Stimulated activated naive CD8-positive, alpha-beta T cell treated with anti-CD3 and anti-CD28 coated beads, Interleukin-15, amount 100 ng/mL, for 72 hours (primary cell): ENCODE measurements around the gene FAF2.
A peak's percentile ranks its signal among the peaks of the same experiment; 100 is the strongest.

ENCODE experiments used
- ATAC-seq: fragments of 150-1000 bp; cut with Tn5 transposase; 2 replicates; pipeline ENCODE4 v1.10.0; 2021; ENCODE audit warnings: mild to moderate bottlenecking, moderate library complexity
- DNase-seq, 2 donors: peaks; one replicate each; pipeline ENCODE4 v3.0.0; 2021 to 2022
- H3K27ac Mint-ChIP-seq, 2 donors: one replicate each; pipeline ENCODE4 v1.8.0; 2022; ENCODE audit warnings: mild to moderate bottlenecking in 2 of 2, mixed read lengths in 2 of 2, moderate library complexity in 2 of 2
- H3K27me3 Mint-ChIP-seq: one replicate; pipeline ENCODE4 v1.8.0; 2022; ENCODE audit warnings: mixed read lengths
- H3K4me1 Mint-ChIP-seq: one replicate; pipeline ENCODE4 v1.8.0; 2022; ENCODE audit warnings: mild to moderate bottlenecking, mixed read lengths
- H3K4me3 Mint-ChIP-seq, 2 donors: one replicate each; pipeline ENCODE4 v1.8.0; 2022; ENCODE audit warnings: mild to moderate bottlenecking in 2 of 2, mixed read lengths in 2 of 2, moderate library complexity in 1 of 2
- H3K9me3 Mint-ChIP-seq, 2 donors: one replicate each; pipeline ENCODE4 v1.8.0; 2022; ENCODE audit warnings: mixed read lengths in 2 of 2

Gene FAF2

GRCh38 chr5:176414704-176415103 is 33.5 kb upstream of the FAF2 start:
- Mint-ChIP-seq H3K4me3 (peak overlapping the region in 1 of 2 donors; percentile 86), H3K27me3 (no peaks in the 10 kb centered on the region), H3K4me1 (peaks cover 57% of the 10 kb centered on the region), H3K9me3 (no peaks in the 10 kb centered on the region), H3K27ac (peak overlapping the region in 1 of 2 donors; percentile 65)
- no peak for DNase-seq
- ATAC-seq, result no peak

DNA sequence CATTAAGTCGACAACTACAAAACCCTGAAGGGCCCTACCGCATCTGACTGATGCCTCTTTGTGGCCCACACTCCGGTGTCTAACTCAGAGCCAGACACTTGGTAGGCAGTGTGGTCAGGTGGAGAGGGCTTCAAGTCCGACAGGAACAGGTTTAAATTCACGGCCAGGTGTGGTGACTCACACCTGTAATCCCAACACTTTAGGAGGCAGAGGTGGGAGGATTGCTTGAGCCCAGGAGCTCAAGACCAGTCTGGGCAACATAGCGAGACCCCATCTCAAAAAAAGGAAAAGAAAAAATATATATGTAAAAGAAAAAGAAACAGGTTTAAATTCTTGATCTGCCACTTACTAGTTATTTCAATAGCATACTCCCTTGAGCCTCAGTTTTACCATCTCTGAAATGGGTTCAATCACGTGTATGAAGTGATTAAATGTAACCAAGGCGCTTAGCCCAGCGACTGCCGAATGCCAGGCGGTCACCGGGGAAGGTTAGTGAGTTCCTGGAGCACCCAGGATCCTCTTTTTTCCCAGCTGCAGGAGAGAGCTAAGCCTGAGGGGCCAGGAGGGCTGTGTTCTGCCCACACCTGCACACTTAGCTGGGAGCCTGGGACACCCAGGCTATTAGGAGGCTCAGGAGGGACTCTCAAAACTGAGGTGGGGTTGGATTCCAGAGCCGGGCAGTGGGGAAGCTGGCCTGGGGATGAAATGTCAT is 32.8 kb upstream of the FAF2 start:
- ATAC-seq, result no peak
- Mint-ChIP-seq H3K27ac (peak overlapping the region; percentile 67 to 68), H3K4me1 (peaks cover 57% of the 10 kb centered on the region), H3K4me3 (peak overlapping the region; percentile 86 to 93), H3K9me3 (no peaks in the 10 kb centered on the region), H3K27me3 (no peaks in the 10 kb centered on the region)
- DNase-seq, result no peak

GRCh38 chr5:176415952-176416924 is 31.9 kb upstream of the FAF2 start, which contains the start of gene CLTB:
TSS of gene CLTB (minus strand) at chr5:176416539. CDS start at chr5:176416363, 176 bp downstream.
- ATAC-seq (peak; percentile 98), DNase-seq (peak; percentile 81 to 83)
- H3K4me3 Mint-ChIP-seq, result peak within 1 kb of the TSS; percentile 86 to 93
- peak within 1 kb of the TSS; percentile 83 to 89 for H3K27ac Mint-ChIP-seq
- no peaks in the 10 kb centered on the region for H3K27me3 Mint-ChIP-seq
- peaks cover 52% of the 10 kb centered on the region for H3K4me1 Mint-ChIP-seq
- peaks cover 0 to 3% of the 10 kb centered on the region in 2 donors for H3K9me3 Mint-ChIP-seq

GRCh38 chr5:176416965-176417364 is 31.2 kb upstream of the FAF2 start:
- Mint-ChIP-seq H3K27me3 (no peaks in the 10 kb centered on the region), H3K27ac (peak overlapping the region in 1 of 2 donors; percentile 8), H3K4me3 (peak overlapping the region; percentile 62 to 66), H3K9me3 (peaks cover 0 to 7% of the 10 kb centered on the region in 2 donors), H3K4me1 (peaks cover 45% of the 10 kb centered on the region)
- ATAC-seq (no peak), DNase-seq (no peak)

DNA sequence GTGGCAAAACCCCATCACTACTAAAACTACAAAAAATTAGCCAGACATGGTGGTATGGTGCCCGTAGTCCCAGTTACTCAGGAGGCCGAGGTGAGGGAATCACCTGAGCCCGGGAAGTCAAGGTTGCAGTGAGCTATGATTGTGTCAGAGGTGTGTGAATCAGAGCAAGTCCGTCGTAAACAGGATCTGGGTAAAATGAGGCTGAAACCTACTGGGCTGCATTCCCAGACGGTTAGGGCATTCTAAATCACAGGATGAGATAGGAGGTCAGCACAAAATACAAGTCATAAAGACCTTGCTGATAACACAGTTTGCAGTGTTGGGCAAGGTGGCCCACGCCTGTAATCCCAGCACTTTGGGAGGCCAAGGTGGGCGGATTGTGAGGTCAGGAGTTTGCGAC is 29.9 kb upstream of the FAF2 start:
- Mint-ChIP-seq H3K9me3 (peaks cover 0 to 7% of the 10 kb centered on the region in 2 donors), H3K27ac (no peak overlapping the region), H3K4me1 (peaks cover 34% of the 10 kb centered on the region), H3K27me3 (no peaks in the 10 kb centered on the region), H3K4me3 (no peak overlapping the region)
- no peak for DNase-seq
- no peak for ATAC-seq

GRCh38 chr5:176420086-176420485 is 28.1 kb upstream of the FAF2 start:
- no peak overlapping the region for H3K4me3 Mint-ChIP-seq
- H3K27me3 Mint-ChIP-seq, result no peaks in the 10 kb centered on the region
- no peak overlapping the region for H3K27ac Mint-ChIP-seq
- H3K4me1 Mint-ChIP-seq, result peaks cover 15% of the 10 kb centered on the region
- ATAC-seq (no peak), DNase-seq (no peak)
- peaks cover 0 to 7% of the 10 kb centered on the region in 2 donors for H3K9me3 Mint-ChIP-seq

GRCh38 chr5:176420972-176421544 is 27.1 kb upstream of the FAF2 start:
- ATAC-seq, result no peak
- H3K27ac Mint-ChIP-seq, result no peak overlapping the region
- H3K4me3 Mint-ChIP-seq, result no peak overlapping the region
- peaks cover 8% of the 10 kb centered on the region for H3K4me1 Mint-ChIP-seq
- no peak for DNase-seq
- no peaks in the 10 kb centered on the region for H3K27me3 Mint-ChIP-seq
- H3K9me3 Mint-ChIP-seq, result peaks cover 0 to 7% of the 10 kb centered on the region in 2 donors

- Mint-ChIP-seq H3K27me3 (no peaks in the 10 kb centered on the region), H3K4me3 (no peak overlapping the region), H3K27ac (no peak overlapping the region), H3K4me1 (no peaks in the 10 kb centered on the region), H3K9me3 (peaks cover 0 to 7% of the 10 kb centered on the region in 2 donors)
- ATAC-seq (no peak), DNase-seq (no peak)
Measured at GRCh38 chr5:176424181-176424580, 24.0 kb upstream of the FAF2 start.

GRCh38 chr5:176425138-176425537 is 23.0 kb upstream of the FAF2 start:
- H3K4me1 Mint-ChIP-seq, result peaks cover 5% of the 10 kb centered on the region
- no peak for DNase-seq
- H3K27ac Mint-ChIP-seq, result no peak overlapping the region
- no peaks in the 10 kb centered on the region for H3K27me3 Mint-ChIP-seq
- peaks cover 0 to 7% of the 10 kb centered on the region in 2 donors for H3K9me3 Mint-ChIP-seq
- ATAC-seq, result no peak
- no peak overlapping the region for H3K4me3 Mint-ChIP-seq

DNA sequence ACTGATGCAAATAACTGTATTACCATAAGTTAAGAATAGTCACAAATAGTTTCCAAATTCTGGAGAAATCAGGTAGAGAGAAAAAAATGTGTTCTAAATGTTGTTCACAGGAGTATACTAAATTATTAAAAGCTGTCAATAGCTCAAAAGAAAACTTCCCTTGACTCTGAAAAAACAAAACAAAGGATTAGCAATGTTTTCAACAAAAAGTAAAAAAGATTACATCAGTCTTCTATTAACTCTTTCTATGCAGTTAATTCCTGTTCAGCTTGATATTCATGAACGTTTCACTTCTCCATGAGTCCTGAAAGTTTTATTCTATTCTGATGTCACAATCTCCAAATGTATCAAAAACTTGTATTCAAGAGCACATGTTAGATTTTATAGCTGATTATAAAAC is 22.4 kb upstream of the FAF2 start:
- Mint-ChIP-seq H3K9me3 (peaks cover 0 to 7% of the 10 kb centered on the region in 2 donors), H3K4me1 (peaks cover 12% of the 10 kb centered on the region), H3K4me3 (no peak overlapping the region), H3K27me3 (no peaks in the 10 kb centered on the region), H3K27ac (no peak overlapping the region)
- no peak for ATAC-seq
- no peak for DNase-seq

GRCh38 chr5:176426876-176427275 is 21.3 kb upstream of the FAF2 start:
- Mint-ChIP-seq H3K27me3 (no peaks in the 10 kb centered on the region), H3K9me3 (no peaks in the 10 kb centered on the region), H3K27ac (no peak overlapping the region), H3K4me3 (no peak overlapping the region), H3K4me1 (peaks cover 13% of the 10 kb centered on the region)
- ATAC-seq (no peak), DNase-seq (no peak)

DNA sequence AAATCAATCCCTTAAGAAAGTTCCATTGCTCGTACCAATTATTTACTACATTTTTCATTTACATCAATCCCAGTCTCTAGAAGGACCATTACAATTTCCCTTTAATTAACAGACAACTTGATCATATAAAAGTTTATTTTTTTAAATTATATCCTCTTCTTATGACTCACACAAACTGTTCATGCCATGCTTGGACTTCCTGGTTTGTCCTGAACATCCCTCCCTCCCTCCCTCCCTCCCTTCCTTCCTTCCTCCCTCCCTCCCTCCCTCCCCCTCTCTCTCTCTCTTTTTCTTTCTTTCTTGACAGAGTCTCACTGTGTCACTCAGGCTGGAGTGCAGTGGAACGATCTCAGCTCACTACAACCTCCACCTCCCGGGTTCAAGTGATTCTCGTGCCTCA is 20.2 kb upstream of the FAF2 start:
- ATAC-seq (no peak), DNase-seq (no peak)
- Mint-ChIP-seq H3K4me1 (peaks cover 13% of the 10 kb centered on the region), H3K27me3 (no peaks in the 10 kb centered on the region), H3K4me3 (no peak overlapping the region), H3K9me3 (peaks cover 0 to 4% of the 10 kb centered on the region in 2 donors), H3K27ac (no peak overlapping the region)

DNA sequence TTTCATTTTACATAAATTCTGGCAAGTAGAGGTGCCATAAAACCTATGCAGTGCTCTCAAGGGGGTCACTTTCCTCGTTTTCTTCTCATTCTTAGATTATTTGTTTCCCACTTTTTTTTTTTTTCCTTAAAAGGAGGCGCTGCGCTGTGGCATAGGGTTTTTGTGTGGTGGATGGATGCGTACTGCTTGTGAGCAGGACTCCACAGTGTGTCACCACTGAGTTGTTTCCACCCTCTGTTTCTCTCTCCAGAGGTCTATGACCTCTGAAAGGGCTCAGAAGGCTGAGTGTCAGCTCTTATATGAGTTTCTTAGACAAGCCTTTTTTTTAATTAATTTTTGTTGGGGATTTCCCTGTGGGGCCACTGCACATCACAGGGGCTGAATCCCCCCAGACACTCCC is 18.2 kb upstream of the FAF2 start:
- H3K4me3 Mint-ChIP-seq, result no peak overlapping the region
- DNase-seq (no peak), ATAC-seq (peak; percentile 82)
- H3K9me3 Mint-ChIP-seq, result peaks cover 0 to 7% of the 10 kb centered on the region in 2 donors
- H3K27me3 Mint-ChIP-seq, result no peaks in the 10 kb centered on the region
- peaks cover 13% of the 10 kb centered on the region for H3K4me1 Mint-ChIP-seq
- H3K27ac Mint-ChIP-seq, result peak overlapping the region in 1 of 2 donors; percentile 44

GRCh38 chr5:176432707-176433106 is 15.5 kb upstream of the FAF2 start:
- DNase-seq, result no peak
- Mint-ChIP-seq H3K27me3 (no peaks in the 10 kb centered on the region), H3K4me3 (no peak overlapping the region), H3K9me3 (peaks cover 0 to 7% of the 10 kb centered on the region in 2 donors), H3K4me1 (peaks cover 28% of the 10 kb centered on the region), H3K27ac (no peak overlapping the region)
- ATAC-seq, result no peak

- H3K27ac Mint-ChIP-seq, result no peak overlapping the region
Measured at GRCh38 chr5:176436656-176437055, 11.5 kb upstream of the FAF2 start.

More at GRCh38 chr5:176436656-176437055, 11.5 kb upstream of the FAF2 start:
- Mint-ChIP-seq H3K4me1 (peaks cover 15% of the 10 kb centered on the region), H3K9me3 (peaks cover 0 to 7% of the 10 kb centered on the region in 2 donors), H3K27me3 (peaks cover 14% of the 10 kb centered on the region), H3K4me3 (peak overlapping the region; percentile 55 to 60)
- ATAC-seq, result peak; percentile 74
- DNase-seq, result no peak
